H9 (cell line): ENCODE results near the gene PHETA1. TPM values are rescaled to one million over a fixed set of nuclear protein-coding genes. Genes with fewer than 3 reads are reported as not detected.
A peak's percentile ranks its signal among the peaks of the same experiment; 100 is the strongest.

Source experiments
- DNase-seq: peaks from one replicate; pipeline ENCODE4 v3.0.0-alpha.2; 2017
- H2AFZ ChIP-seq: one replicate; pipeline ENCODE4 v1.6.1; 2013; ENCODE audit warnings: mild to moderate bottlenecking, low read length, control low read depth, moderate library complexity
- H2AK5ac ChIP-seq: 2 replicates; pipeline ENCODE4 v1.6.1; 2013; ENCODE audit warnings: low read length, control low read depth, mixed read lengths; ENCODE audit not compliant: insufficient read length
- H2BK120ac ChIP-seq: one replicate; pipeline ENCODE4 v1.6.1; 2013; ENCODE audit warnings: low read depth, mild to moderate bottlenecking, low read length, control low read depth, inconsistent platforms; ENCODE audit not compliant: poor library complexity, severe bottlenecking
- H2BK12ac ChIP-seq: 2 replicates; pipeline ENCODE4 v1.6.1; 2013; ENCODE audit warnings: low read length, control low read depth, mixed read lengths, low read depth; ENCODE audit not compliant: insufficient read length
- H2BK15ac ChIP-seq: 2 replicates; pipeline ENCODE4 v1.6.1; 2013; ENCODE audit warnings: low read depth, low read length, control low read depth
- H2BK20ac ChIP-seq: one replicate; pipeline ENCODE4 v1.6.1; 2013; ENCODE audit warnings: low read depth, mild to moderate bottlenecking, low read length, control low read depth, inconsistent platforms; ENCODE audit not compliant: poor library complexity, severe bottlenecking
- H2BK5ac ChIP-seq: 2 replicates; pipeline ENCODE4 v1.6.1; 2013; ENCODE audit warnings: low read length, control low read depth, mixed read lengths; ENCODE audit not compliant: insufficient read length
- H3K14ac ChIP-seq: 2 replicates; pipeline ENCODE4 v1.6.1; 2013; ENCODE audit warnings: low read length, control low read depth; ENCODE audit not compliant: insufficient read depth
- H3K18ac ChIP-seq: 2 replicates; pipeline ENCODE4 v1.6.1; 2013; ENCODE audit warnings: low read depth, mild to moderate bottlenecking, mixed read lengths, low read length, control low read depth; ENCODE audit not compliant: insufficient read length
- H3K23ac ChIP-seq: 2 replicates; pipeline ENCODE4 v1.6.1; 2013; ENCODE audit warnings: low read length, control low read depth, mixed read lengths, low read depth; ENCODE audit not compliant: insufficient read length
- H3K23me2 ChIP-seq: 2 replicates; pipeline ENCODE4 v1.6.1; 2013; ENCODE audit warnings: low read depth, mild to moderate bottlenecking, mixed read lengths, low read length, control low read depth; ENCODE audit not compliant: insufficient read length, poor library complexity, severe bottlenecking
- H3K27ac ChIP-seq: 2 replicates; pipeline ENCODE4 v1.5.1; 2013; ENCODE audit warnings: low read length, control low read depth, mixed read lengths, low read depth; ENCODE audit not compliant: insufficient read length
- H3K27me3 ChIP-seq: 2 replicates; pipeline ENCODE4 v1.6.1; 2013; ENCODE audit warnings: low read length, control low read depth, inconsistent platforms; ENCODE audit not compliant: insufficient read depth
- H3K4ac ChIP-seq: 2 replicates; pipeline ENCODE4 v1.6.1; 2013; ENCODE audit warnings: low read depth, mild to moderate bottlenecking, control low read depth, inconsistent platforms, low read length, moderate library complexity
- H3K4me1 ChIP-seq: 2 replicates; pipeline ENCODE4 v1.6.1; 2013; ENCODE audit warnings: low read length, control low read depth, inconsistent platforms; ENCODE audit not compliant: insufficient read depth
- H3K4me2 ChIP-seq: 2 replicates; pipeline ENCODE4 v1.6.1; 2013; ENCODE audit warnings: low read length, control low read depth, mixed read lengths; ENCODE audit not compliant: insufficient read length, insufficient read depth
- H3K56ac ChIP-seq: 2 replicates; pipeline ENCODE4 v1.6.1; 2013; ENCODE audit warnings: low read depth, mild to moderate bottlenecking, mixed read lengths, low read length, control low read depth; ENCODE audit not compliant: insufficient read length
- H3K79me1 ChIP-seq: 2 replicates; pipeline ENCODE4 v1.6.1; 2013; ENCODE audit warnings: low read depth, mild to moderate bottlenecking, moderate library complexity, low read length, control low read depth, inconsistent platforms; ENCODE audit not compliant: insufficient read depth, poor library complexity, severe bottlenecking
- H3K79me2 ChIP-seq: 2 replicates; pipeline ENCODE4 v1.6.1; 2013; ENCODE audit warnings: low read length, control low read depth, inconsistent platforms; ENCODE audit not compliant: insufficient read depth
- H3K9ac ChIP-seq: 2 replicates; pipeline ENCODE4 v1.6.1; 2013; ENCODE audit warnings: low read length, control low read depth, mixed read lengths; ENCODE audit not compliant: insufficient read length; ENCODE audit errors: extremely low read depth
- H3K9me3 ChIP-seq: one replicate; pipeline ENCODE4 v1.6.1; 2013; ENCODE audit warnings: low read depth, low read length, inconsistent platforms; ENCODE audit not compliant: control insufficient read depth
- H3T11ph ChIP-seq: one replicate; pipeline ENCODE4 v1.6.1; 2013; ENCODE audit warnings: mild to moderate bottlenecking, low read length, control low read depth, inconsistent platforms
- H4K20me1 ChIP-seq: one replicate; pipeline ENCODE4 v1.6.1; 2013; ENCODE audit not compliant: control insufficient read depth, insufficient read length, insufficient read depth
- H4K5ac ChIP-seq: 2 replicates; pipeline ENCODE4 v1.6.1; 2013; ENCODE audit warnings: low read depth, mild to moderate bottlenecking, mixed read lengths, low read length, control low read depth; ENCODE audit not compliant: insufficient read length
- H4K8ac ChIP-seq: replicated peaks from 2 replicates; pipeline ENCODE4 v1.6.1; 2013; ENCODE audit warnings: low read length, control low read depth, mixed read lengths, low read depth; ENCODE audit not compliant: insufficient read length
- H4K91ac ChIP-seq: 2 replicates; pipeline ENCODE4 v1.6.1; 2013; ENCODE audit warnings: low read depth, mild to moderate bottlenecking, moderate library complexity, mixed read lengths, low read length, control low read depth; ENCODE audit not compliant: insufficient read length
- H3K27ac Mint-ChIP-seq, 3 experiments: 2 replicates in 2 of 3; 3 replicates in 1 of 3; pipeline ENCODE4 v1.8.0; 2020 to 2021; ENCODE audit warnings: mixed read lengths in 3 of 3, mild to moderate bottlenecking in 1 of 3, moderate library complexity in 1 of 3
- H3K27me3 Mint-ChIP-seq: 2 replicates; pipeline ENCODE4 v1.8.0; 2021; ENCODE audit warnings: low read depth, mild to moderate bottlenecking, moderate library complexity, mixed read lengths
- H3K36me3 Mint-ChIP-seq, 3 experiments: 2 replicates in 2 of 3; 3 replicates in 1 of 3; pipeline ENCODE4 v1.8.0; 2020 to 2021; ENCODE audit warnings: low read depth in 3 of 3, mixed read lengths in 3 of 3; ENCODE audit not compliant: insufficient read depth in 1 of 3
- H3K4me1 Mint-ChIP-seq, 2 experiments: 2 replicates each; pipeline ENCODE4 v1.8.0; 2020; ENCODE audit warnings: mixed read lengths in 2 of 2
- H3K4me3 Mint-ChIP-seq, 2 experiments: 2 replicates in 1 of 2; 3 replicates in 1 of 2; pipeline ENCODE4 v1.8.0; 2020 to 2021; ENCODE audit warnings: mild to moderate bottlenecking in 2 of 2, mixed read lengths in 2 of 2, moderate library complexity in 1 of 2
- H3K9me3 Mint-ChIP-seq, 2 experiments: 2 replicates in 1 of 2; 3 replicates in 1 of 2; pipeline ENCODE4 v1.8.0; 2020; ENCODE audit warnings: mild to moderate bottlenecking in 2 of 2, mixed read lengths in 2 of 2, moderate library complexity in 1 of 2
- CTCF ChIP-seq: fragments of 200-600 bp; sonication (generic); conservative IDR thresholded peaks from 3 replicates; pipeline ENCODE4 v1.8.0; 2021; ENCODE audit warnings: antibody characterized with exemption, mild to moderate bottlenecking
- WGBS: extraction: QIAGEN DNeasy Blood & Tissue Kit; methylation state at CpG from one replicate; pipeline ENCODE4 v1.1.7; 2013; ENCODE audit warnings: missing lambda C conversion rate, low lambda C conversion rate, mixed read lengths; ENCODE audit not compliant: insufficient read length; ENCODE audit errors: extremely low coverage; 5-methylcytosine and 5-hydroxymethylcytosine counted together
- total RNA-seq: library from RNA; stranded (reverse); gene quantifications from 2 replicates; pipeline ENCODE4 v1.2.1, GENCODE V29; 2021

The PHETA1 gene
- total RNA-seq, 1 experiment from 2014 or later: 13.1 TPM

- Histone ChIP-seq H2AK5ac (no peak overlapping the region), H3K4me1 (no peaks in the 10 kb centered on the region), H4K20me1 (no peaks in the 10 kb centered on the region), H3K27me3 (no peaks in the 10 kb centered on the region), H3K56ac (no peak overlapping the region), H2BK12ac (no peak overlapping the region), H3K23ac (no peak overlapping the region), H3T11ph (no peak overlapping the region), H3K27ac (no peak overlapping the region), H3K9ac (no peak overlapping the region), H2BK120ac (no peak overlapping the region), H3K79me2 (no peaks in the 10 kb centered on the region), H2BK5ac (no peak overlapping the region), H3K14ac (no peak overlapping the region), H3K9me3 (no peaks in the 10 kb centered on the region), H2BK15ac (no peak overlapping the region), H4K8ac (no peak overlapping the region), H3K23me2 (no peaks in the 10 kb centered on the region), H3K79me1 (no peaks in the 10 kb centered on the region), H4K91ac (no peak overlapping the region), H3K4me2 (no peak overlapping the region), H3K18ac (no peak overlapping the region), H2AFZ (no peak overlapping the region), H4K5ac (no peak overlapping the region), H2BK20ac (no peak overlapping the region), H3K4ac (no peak overlapping the region)
- TF ChIP-seq CTCF: no peak
- no peak overlapping the region for H3K4me3 Mint-ChIP-seq
- peaks cover 8% of the 10 kb centered on the region for H3K27me3 Mint-ChIP-seq
- H3K36me3 Mint-ChIP-seq: no peaks in the 10 kb centered on the region; a peak in 3 of 7 replicates
- H3K27ac Mint-ChIP-seq: peak overlapping the region in 1 of 3 experiments; percentile 27; a peak in 2 of 7 replicates
- no CpG with 5 or more reads among the region's 5 CpGs for WGBS
- H3K4me1 Mint-ChIP-seq: peaks cover 0 to 13% of the 10 kb centered on the region in 2 experiments; a peak in 1 of 4 replicates
- no peak for DNase-seq
- no peaks in the 10 kb centered on the region for H3K9me3 Mint-ChIP-seq
Measured at GRCh38 chr12:111359914-111360276, 9.0 kb downstream of the PHETA1 start.
